HL-60 (cell line): ENCODE measurements around the gene MOB3B.

Experiments used
- DNase-seq, 2 experiments: peaks; one replicate each; pipeline ENCODE4 v3.0.0-alpha.2; 2010 to 2020; ENCODE audit warnings: low read depth in 1 of 2, low spot score in 1 of 2
- H3K27ac ChIP-seq: fragments of 250-450 bp; sonication (Bioruptor Pico); replicated peaks from 2 replicates; pipeline ENCODE4 v1.5.1; 2020; ENCODE audit warnings: mild to moderate bottlenecking, moderate library complexity
- H3K27me3 ChIP-seq: fragments of 250-450 bp; sonication (Bioruptor Pico); 2 replicates; pipeline ENCODE4 v1.5.1; 2021; ENCODE audit warnings: mild to moderate bottlenecking, moderate library complexity; ENCODE audit not compliant: insufficient read depth, poor library complexity, severe bottlenecking
- H3K4me3 ChIP-seq: replicated peaks from 2 replicates; pipeline ENCODE4 v1.5.1; 2011; ENCODE audit warnings: mild to moderate bottlenecking, control low read depth, low read length; ENCODE audit not compliant: insufficient read depth
- GABPA ChIP-seq: IDR thresholded peaks from 2 replicates; pipeline ENCODE4 v1.6.1; 2012; ENCODE audit warnings: low read depth
- POLR2AphosphoS5 ChIP-seq: IDR thresholded peaks from 2 replicates; pipeline ENCODE4 v1.6.1; 2012; ENCODE audit warnings: low read depth
- SPI1 ChIP-seq: IDR thresholded peaks from 2 replicates; pipeline ENCODE4 v1.6.1; 2012; ENCODE audit warnings: low read depth, mild to moderate bottlenecking, borderline replicate concordance
- TF ChIP-seq, protein P1 (sequence below): IDR thresholded peaks from 2 replicates; pipeline ENCODE4 v1.6.1; 2012; ENCODE audit warnings: low read depth; ENCODE audit not compliant: insufficient replicate concordance
- TF ChIP-seq, protein P2 (sequence below): IDR thresholded peaks from one replicate; pipeline ENCODE4 v1.5.1; 2011; ENCODE audit warnings: low read length, control low read depth, inconsistent platforms; ENCODE audit not compliant: insufficient read depth

Gene MOB3B

DNA sequence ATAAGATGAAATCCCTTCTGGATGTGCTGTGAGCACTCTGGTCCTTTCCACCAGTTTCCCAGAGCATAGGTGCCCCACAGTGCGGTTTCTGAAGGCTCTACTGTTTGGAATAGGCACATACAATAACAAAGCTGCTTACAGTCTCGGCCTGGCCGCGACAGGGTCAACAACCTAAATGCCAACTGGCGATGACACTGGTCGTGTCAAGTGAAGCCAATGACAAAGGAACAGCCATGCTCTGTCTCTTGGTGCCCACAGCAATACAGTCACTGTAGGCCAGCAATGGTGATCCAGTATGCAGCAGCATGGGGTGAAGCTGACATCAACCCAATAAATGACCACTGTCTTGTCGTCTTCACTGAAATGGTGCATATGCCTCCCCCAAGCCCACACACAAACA, 184.8 kb downstream of the MOB3B start:
- TF ChIP-seq GABPA (no peak), SPI1 (no peak)
- TF ChIP-seq, protein P1, sequence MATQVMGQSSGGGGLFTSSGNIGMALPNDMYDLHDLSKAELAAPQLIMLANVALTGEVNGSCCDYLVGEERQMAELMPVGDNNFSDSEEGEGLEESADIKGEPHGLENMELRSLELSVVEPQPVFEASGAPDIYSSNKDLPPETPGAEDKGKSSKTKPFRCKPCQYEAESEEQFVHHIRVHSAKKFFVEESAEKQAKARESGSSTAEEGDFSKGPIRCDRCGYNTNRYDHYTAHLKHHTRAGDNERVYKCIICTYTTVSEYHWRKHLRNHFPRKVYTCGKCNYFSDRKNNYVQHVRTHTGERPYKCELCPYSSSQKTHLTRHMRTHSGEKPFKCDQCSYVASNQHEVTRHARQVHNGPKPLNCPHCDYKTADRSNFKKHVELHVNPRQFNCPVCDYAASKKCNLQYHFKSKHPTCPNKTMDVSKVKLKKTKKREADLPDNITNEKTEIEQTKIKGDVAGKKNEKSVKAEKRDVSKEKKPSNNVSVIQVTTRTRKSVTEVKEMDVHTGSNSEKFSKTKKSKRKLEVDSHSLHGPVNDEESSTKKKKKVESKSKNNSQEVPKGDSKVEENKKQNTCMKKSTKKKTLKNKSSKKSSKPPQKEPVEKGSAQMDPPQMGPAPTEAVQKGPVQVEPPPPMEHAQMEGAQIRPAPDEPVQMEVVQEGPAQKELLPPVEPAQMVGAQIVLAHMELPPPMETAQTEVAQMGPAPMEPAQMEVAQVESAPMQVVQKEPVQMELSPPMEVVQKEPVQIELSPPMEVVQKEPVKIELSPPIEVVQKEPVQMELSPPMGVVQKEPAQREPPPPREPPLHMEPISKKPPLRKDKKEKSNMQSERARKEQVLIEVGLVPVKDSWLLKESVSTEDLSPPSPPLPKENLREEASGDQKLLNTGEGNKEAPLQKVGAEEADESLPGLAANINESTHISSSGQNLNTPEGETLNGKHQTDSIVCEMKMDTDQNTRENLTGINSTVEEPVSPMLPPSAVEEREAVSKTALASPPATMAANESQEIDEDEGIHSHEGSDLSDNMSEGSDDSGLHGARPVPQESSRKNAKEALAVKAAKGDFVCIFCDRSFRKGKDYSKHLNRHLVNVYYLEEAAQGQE = no peak
- TF ChIP-seq, protein P2, sequence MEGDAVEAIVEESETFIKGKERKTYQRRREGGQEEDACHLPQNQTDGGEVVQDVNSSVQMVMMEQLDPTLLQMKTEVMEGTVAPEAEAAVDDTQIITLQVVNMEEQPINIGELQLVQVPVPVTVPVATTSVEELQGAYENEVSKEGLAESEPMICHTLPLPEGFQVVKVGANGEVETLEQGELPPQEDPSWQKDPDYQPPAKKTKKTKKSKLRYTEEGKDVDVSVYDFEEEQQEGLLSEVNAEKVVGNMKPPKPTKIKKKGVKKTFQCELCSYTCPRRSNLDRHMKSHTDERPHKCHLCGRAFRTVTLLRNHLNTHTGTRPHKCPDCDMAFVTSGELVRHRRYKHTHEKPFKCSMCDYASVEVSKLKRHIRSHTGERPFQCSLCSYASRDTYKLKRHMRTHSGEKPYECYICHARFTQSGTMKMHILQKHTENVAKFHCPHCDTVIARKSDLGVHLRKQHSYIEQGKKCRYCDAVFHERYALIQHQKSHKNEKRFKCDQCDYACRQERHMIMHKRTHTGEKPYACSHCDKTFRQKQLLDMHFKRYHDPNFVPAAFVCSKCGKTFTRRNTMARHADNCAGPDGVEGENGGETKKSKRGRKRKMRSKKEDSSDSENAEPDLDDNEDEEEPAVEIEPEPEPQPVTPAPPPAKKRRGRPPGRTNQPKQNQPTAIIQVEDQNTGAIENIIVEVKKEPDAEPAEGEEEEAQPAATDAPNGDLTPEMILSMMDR = no peak
- DNase-seq = no peak

GRCh38 chr9:27341545-27342294, 187.9 kb downstream of the MOB3B start:
- Histone ChIP-seq H3K27me3 (no peaks in the 10 kb centered on the region), H3K4me3 (no peak overlapping the region), H3K27ac (no peak overlapping the region)
- TF ChIP-seq, protein P1 = no peak
- TF ChIP-seq SPI1 = no peak
- TF ChIP-seq, protein P2 = no peak
- no peak for TF ChIP-seq GABPA
- no peak for TF ChIP-seq POLR2AphosphoS5
- no peak for DNase-seq

More for the DNA sequence above, 184.8 kb downstream of the MOB3B start:
- H3K4me3 ChIP-seq = no peak overlapping the region
- no peak overlapping the region for H3K27ac ChIP-seq
- H3K27me3 ChIP-seq = no peaks in the 10 kb centered on the region

- no peak for DNase-seq
- no peaks in the 10 kb centered on the region for H3K27me3 ChIP-seq
- H3K27ac ChIP-seq = no peak overlapping the region
- no peak overlapping the region for H3K4me3 ChIP-seq
- TF ChIP-seq POLR2AphosphoS5 (no peak), GABPA (no peak), SPI1 (no peak)
- TF ChIP-seq, protein P2 = no peak
- TF ChIP-seq, protein P1 = no peak
Observed at GRCh38 chr9:27340961-27341511, 188.6 kb downstream of the MOB3B start.
